ENCODE data around the gene SIM2. TPM values are rescaled to one million over a fixed set of nuclear protein-coding genes. Genes with fewer than 3 reads are reported as not detected.

Gene SIM2
- total RNA-seq, 1 donor from 2014 or later, result 3.1 TPM

DNA sequence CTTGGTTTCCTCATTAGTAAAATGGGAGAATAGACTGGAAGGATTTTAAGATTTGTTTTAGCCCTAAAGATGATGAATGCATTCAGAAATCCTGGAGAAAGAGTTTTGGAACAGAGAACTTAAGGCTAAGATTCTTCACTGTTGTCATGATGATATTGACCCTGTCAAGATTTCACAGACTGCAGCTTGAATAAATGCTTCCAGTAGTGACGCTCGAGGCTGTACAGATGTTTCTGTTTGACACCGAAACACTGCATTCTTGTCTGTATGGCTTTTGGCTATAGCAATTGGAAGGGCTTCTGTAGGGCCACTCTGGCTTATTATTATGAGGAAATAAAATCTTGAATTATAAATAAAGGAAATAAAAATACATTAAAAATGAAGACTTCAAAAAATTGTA is 25.7 kb downstream of the SIM2 start:
- no peaks in the 10 kb centered on the region for H3K9me3 ChIP-seq (ENCODE audit: control insufficient read depth in 3 of 3, low read length in 3 of 3)
- no peak overlapping the region for H3K27ac ChIP-seq (ENCODE audit: low read depth, low read length)
- H3K9ac ChIP-seq (ENCODE audit: low read depth in 1 of 3, low read length in 3 of 3), result no peak overlapping the region
- no peaks in the 10 kb centered on the region for H3K36me3 ChIP-seq (ENCODE audit: control insufficient read depth in 3 of 3, insufficient read depth in 3 of 3, low read length in 3 of 3)
- no peak overlapping the region for H3K4me3 ChIP-seq (ENCODE audit: low read length in 3 of 3)
- no peaks in the 10 kb centered on the region for H3K4me1 ChIP-seq (ENCODE audit: control insufficient read depth in 3 of 3, insufficient read depth in 3 of 3, low read length in 3 of 3)
- H3K27me3 ChIP-seq (ENCODE audit: control insufficient read depth in 3 of 3, insufficient read depth in 3 of 3, low read length in 3 of 3), result peaks cover 9 to 28% (median 11%) of the 10 kb centered on the region in 3 donors

DNA sequence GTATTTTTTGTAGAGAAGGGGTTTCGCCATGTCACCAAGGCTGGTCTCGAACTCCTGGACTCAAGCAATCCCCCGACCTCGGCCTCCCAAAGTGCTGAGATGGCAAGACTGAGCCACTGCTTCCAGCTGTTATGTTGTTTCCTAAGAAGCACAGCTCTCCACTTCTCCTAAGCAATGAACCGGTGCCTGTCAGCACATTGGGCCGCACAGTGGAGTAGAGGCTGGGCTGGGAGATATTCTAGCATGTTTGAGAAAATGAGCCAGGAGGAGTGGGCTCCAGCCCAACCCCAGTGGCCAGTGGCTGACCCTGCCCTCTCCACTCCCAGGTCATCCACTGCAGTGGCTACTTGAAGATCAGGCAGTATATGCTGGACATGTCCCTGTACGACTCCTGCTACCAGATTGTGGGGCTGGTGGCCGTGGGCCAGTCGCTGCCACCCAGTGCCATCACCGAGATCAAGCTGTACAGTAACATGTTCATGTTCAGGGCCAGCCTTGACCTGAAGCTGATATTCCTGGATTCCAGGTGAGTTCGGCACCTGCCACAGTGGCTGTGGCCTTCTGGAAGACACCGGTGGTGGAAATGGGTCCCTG is 27.0 kb downstream of the SIM2 start:
- H3K4me1 ChIP-seq (ENCODE audit: control insufficient read depth in 3 of 3, insufficient read depth in 3 of 3, low read length in 3 of 3), result no peaks in the 10 kb centered on the region
- peaks cover 11 to 34% (median 18%) of the 10 kb centered on the region in 3 donors for H3K27me3 ChIP-seq (ENCODE audit: control insufficient read depth in 3 of 3, insufficient read depth in 3 of 3, low read length in 3 of 3)
- no peak overlapping the region for H3K9ac ChIP-seq (ENCODE audit: low read depth in 1 of 3, low read length in 3 of 3)
- no peaks in the 10 kb centered on the region for H3K9me3 ChIP-seq (ENCODE audit: control insufficient read depth in 3 of 3, low read length in 3 of 3)
- H3K36me3 ChIP-seq (ENCODE audit: control insufficient read depth in 3 of 3, insufficient read depth in 3 of 3, low read length in 3 of 3), result no peaks in the 10 kb centered on the region
- H3K4me3 ChIP-seq (ENCODE audit: low read length in 3 of 3), result no peak overlapping the region
- H3K27ac ChIP-seq (ENCODE audit: low read depth, low read length), result no peak overlapping the region

DNA sequence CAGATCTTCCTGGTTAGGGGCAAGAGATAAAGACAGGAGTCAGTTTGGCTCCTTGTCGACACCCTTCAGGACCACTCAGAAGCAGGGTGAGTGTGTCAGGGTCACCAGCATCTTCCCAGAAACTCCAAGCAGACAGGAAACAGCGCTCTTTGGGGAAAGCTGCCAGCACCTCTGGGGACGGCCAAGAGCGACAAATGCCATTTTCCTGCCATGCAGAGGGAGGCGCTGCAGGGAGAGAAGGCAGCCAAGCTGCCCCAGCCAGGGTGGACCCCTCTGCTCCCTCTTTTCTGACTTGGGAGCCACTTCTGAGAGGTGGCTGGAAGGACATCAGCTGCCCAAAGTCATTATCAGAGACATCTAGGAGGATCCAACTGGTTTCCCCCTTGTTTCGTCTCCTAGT is 29.0 kb downstream of the SIM2 start:
- Histone ChIP-seq H3K4me1 (ENCODE audit: control insufficient read depth in 3 of 3, insufficient read depth in 3 of 3, low read length in 3 of 3) (no peaks in the 10 kb centered on the region), H3K9me3 (ENCODE audit: control insufficient read depth in 3 of 3, low read length in 3 of 3) (no peaks in the 10 kb centered on the region), H3K36me3 (ENCODE audit: control insufficient read depth in 3 of 3, insufficient read depth in 3 of 3, low read length in 3 of 3) (no peaks in the 10 kb centered on the region), H3K9ac (ENCODE audit: low read depth in 1 of 3, low read length in 3 of 3) (no peak overlapping the region), H3K27ac (ENCODE audit: low read depth, low read length) (no peak overlapping the region), H3K4me3 (ENCODE audit: low read length in 3 of 3) (no peak overlapping the region), H3K27me3 (ENCODE audit: control insufficient read depth in 3 of 3, insufficient read depth in 3 of 3, low read length in 3 of 3) (peaks cover 17 to 39% (median 29%) of the 10 kb centered on the region in 3 donors)

DNA sequence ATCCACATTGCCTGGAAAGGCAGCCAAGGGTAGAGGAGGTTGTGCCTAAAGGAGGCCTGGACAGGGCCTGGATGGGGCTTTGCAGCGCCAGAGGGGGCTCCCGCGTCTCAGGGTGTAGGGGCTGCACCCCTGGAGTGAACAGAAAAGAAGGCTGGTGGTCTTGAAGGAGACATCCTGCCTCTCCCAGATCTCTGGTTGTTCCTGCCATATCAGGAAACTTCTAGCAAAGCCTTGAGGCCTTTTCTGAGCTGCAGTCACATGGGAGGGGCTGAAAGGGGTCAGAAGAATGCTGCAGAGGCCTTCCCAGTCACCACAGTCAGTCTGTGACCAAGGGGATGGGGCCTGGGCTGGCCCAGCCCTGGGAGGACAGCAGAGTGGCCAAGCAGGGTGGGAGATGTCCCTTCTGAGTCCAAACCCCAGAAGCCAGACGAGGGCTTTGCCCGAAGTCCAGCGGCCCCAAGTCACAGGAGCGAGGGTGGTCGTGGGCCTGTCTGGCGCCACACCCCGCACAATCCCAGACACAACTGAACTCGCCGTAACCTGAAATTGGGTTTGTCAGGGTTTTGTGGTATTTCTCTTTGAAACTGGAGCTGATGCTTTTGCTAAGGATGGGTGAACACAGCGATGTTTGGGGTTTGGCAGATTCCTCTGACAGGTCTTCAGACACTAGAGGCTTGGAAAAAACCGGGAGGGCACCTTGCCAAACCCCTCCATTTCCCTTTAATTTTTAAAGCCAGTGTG is 29.6 kb downstream of the SIM2 start:
- Histone ChIP-seq H3K27me3 (ENCODE audit: control insufficient read depth in 3 of 3, insufficient read depth in 3 of 3, low read length in 3 of 3) (peaks cover 17 to 38% (median 30%) of the 10 kb centered on the region in 3 donors), H3K27ac (ENCODE audit: low read depth, low read length) (no peak overlapping the region), H3K9me3 (ENCODE audit: control insufficient read depth in 3 of 3, low read length in 3 of 3) (no peaks in the 10 kb centered on the region), H3K36me3 (ENCODE audit: control insufficient read depth in 3 of 3, insufficient read depth in 3 of 3, low read length in 3 of 3) (no peaks in the 10 kb centered on the region), H3K4me3 (ENCODE audit: low read length in 3 of 3) (no peak overlapping the region), H3K9ac (ENCODE audit: low read depth in 1 of 3, low read length in 3 of 3) (no peak overlapping the region), H3K4me1 (ENCODE audit: control insufficient read depth in 3 of 3, insufficient read depth in 3 of 3, low read length in 3 of 3) (no peaks in the 10 kb centered on the region)

DNA sequence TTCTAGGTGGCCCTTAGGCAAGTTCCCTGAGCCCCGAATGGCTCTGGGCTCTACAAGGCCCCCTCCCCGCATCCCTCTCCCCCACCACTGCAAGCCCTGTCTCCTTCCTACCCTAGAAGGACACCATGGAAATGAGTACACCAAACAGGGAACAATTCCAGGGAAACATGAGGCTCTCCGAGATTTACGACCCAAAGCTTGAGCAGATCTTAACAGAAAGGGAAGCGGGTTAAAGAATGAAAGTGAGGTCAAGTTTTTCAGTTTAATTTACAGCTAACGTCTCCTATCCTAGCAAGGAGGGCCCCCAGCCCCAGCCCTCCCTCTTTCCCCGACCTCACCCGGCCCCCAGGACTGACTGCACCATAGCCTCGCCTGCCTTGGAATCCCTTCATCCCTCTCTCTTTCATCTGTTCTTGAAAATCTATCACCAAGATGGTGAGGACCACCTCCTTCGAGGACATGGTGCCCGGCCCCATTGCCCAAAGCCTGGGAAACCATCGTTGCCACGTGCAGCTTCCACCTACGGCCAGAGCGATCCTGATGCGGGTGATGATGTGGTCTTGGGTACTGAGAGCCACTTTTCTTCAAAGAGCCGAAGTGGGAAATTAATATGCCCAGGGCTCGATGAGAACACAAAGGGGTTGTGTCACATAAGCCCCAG is 30.5 kb downstream of the SIM2 start:
- H3K9ac ChIP-seq (ENCODE audit: low read depth in 1 of 3, low read length in 3 of 3), result no peak overlapping the region
- H3K36me3 ChIP-seq (ENCODE audit: control insufficient read depth in 3 of 3, insufficient read depth in 3 of 3, low read length in 3 of 3), result no peaks in the 10 kb centered on the region
- no peak overlapping the region for H3K4me3 ChIP-seq (ENCODE audit: low read length in 3 of 3)
- H3K27ac ChIP-seq (ENCODE audit: low read depth, low read length), result no peak overlapping the region
- H3K9me3 ChIP-seq (ENCODE audit: control insufficient read depth in 3 of 3, low read length in 3 of 3), result no peaks in the 10 kb centered on the region
- H3K27me3 ChIP-seq (ENCODE audit: control insufficient read depth in 3 of 3, insufficient read depth in 3 of 3, low read length in 3 of 3), result peaks cover 18 to 42% (median 30%) of the 10 kb centered on the region in 3 donors
- H3K4me1 ChIP-seq (ENCODE audit: control insufficient read depth in 3 of 3, insufficient read depth in 3 of 3, low read length in 3 of 3), result no peaks in the 10 kb centered on the region

DNA sequence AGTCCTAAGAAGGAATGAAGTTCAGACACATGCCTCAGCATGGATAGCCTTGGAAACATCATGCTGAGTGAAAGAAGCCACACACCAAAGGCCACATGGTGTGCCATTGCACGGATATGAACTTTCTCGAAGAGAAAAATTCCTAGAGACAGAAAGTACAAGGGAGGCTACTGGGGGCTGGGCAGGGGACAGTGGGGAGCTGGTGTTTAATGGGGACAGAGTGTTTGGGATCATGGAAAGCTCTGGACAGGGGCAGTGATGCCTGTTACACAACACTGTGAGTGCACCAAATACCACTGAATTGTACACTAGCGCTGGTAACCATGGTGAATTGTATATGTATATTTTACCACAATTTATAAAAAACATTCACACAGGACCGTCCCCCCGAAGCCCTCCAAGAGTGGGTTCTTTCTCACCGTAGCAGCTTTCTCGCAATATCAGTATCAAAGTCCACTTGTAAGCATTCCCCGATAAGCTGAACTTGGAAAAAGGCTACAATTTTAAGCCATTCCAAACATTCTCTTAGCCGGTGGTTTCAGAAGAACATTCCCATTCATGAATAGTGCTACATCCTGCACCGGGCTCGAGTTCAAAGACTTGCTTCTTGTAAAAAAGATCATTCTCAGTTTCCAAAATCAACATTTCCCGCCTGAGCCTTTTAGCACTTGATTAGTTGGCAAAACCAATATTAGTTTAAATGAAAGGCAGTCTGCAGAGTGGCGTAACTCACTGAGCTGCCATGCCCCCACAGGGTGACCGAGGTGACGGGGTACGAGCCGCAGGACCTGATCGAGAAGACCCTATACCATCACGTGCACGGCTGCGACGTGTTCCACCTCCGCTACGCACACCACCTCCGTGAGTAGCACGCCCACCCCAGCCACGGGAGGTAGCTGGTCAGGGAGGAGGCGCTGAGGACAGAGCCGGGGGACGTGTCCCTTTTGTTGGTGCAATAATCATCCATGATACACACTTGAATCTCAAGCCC is 31.7 kb downstream of the SIM2 start:
- H3K27ac ChIP-seq (ENCODE audit: low read depth, low read length), result no peak overlapping the region
- H3K27me3 ChIP-seq (ENCODE audit: control insufficient read depth in 3 of 3, insufficient read depth in 3 of 3, low read length in 3 of 3), result peaks cover 28 to 51% (median 34%) of the 10 kb centered on the region in 3 donors
- H3K9ac ChIP-seq (ENCODE audit: low read depth in 1 of 3, low read length in 3 of 3), result no peak overlapping the region
- no peaks in the 10 kb centered on the region for H3K9me3 ChIP-seq (ENCODE audit: control insufficient read depth in 3 of 3, low read length in 3 of 3)
- no peaks in the 10 kb centered on the region for H3K36me3 ChIP-seq (ENCODE audit: control insufficient read depth in 3 of 3, insufficient read depth in 3 of 3, low read length in 3 of 3)
- H3K4me1 ChIP-seq (ENCODE audit: control insufficient read depth in 3 of 3, insufficient read depth in 3 of 3, low read length in 3 of 3), result no peaks in the 10 kb centered on the region
- H3K4me3 ChIP-seq (ENCODE audit: low read length in 3 of 3), result no peak overlapping the region

DNA sequence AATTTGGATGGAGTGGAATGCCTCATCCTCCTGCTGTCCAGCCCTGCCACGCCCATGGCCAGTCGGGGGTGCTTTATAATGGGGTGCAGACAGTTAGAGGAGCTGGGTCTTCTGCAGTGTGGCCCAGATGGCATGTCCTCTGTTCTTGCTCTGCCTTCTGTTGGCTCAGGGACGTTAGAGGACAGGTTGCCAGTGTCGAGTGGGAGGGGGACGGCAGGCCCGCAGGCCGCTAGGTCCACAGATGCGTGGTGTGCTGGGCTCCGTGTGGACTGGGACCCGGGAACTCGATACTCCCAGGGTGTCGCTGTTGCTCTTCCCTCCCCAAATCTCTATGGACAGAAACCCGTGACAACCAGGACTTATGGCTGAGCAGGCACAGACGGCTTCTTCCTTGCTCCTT is 33.3 kb downstream of the SIM2 start:
- peaks cover 34 to 58% (median 34%) of the 10 kb centered on the region in 3 donors for H3K27me3 ChIP-seq (ENCODE audit: control insufficient read depth in 3 of 3, insufficient read depth in 3 of 3, low read length in 3 of 3)
- H3K9ac ChIP-seq (ENCODE audit: low read depth in 1 of 3, low read length in 3 of 3), result no peak overlapping the region
- no peaks in the 10 kb centered on the region for H3K36me3 ChIP-seq (ENCODE audit: control insufficient read depth in 3 of 3, insufficient read depth in 3 of 3, low read length in 3 of 3)
- no peak overlapping the region for H3K4me3 ChIP-seq (ENCODE audit: low read length in 3 of 3)
- no peaks in the 10 kb centered on the region for H3K4me1 ChIP-seq (ENCODE audit: control insufficient read depth in 3 of 3, insufficient read depth in 3 of 3, low read length in 3 of 3)
- no peak overlapping the region for H3K27ac ChIP-seq (ENCODE audit: low read depth, low read length)
- H3K9me3 ChIP-seq (ENCODE audit: control insufficient read depth in 3 of 3, low read length in 3 of 3), result no peaks in the 10 kb centered on the region

DNA sequence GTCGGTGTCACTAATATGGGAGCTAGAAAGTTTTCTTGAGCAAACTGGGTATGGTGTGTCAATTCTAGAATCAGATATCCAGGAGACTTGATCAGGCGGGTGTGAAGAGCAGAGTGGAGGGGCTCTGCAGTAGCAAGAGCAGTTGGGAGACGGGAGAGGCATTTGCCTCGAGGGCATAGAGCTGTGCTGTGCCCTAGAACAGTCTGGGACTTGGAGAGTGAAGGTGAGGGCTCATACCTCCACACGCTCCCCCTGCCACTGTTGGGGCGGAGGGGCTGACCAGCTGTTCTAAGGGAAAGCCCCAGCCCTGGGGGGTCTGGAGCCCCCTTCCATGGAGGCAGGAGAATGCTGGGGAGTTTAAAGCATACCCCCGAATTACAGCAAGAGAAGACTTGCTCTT is 33.8 kb downstream of the SIM2 start:
- H3K27me3 ChIP-seq (ENCODE audit: control insufficient read depth in 3 of 3, insufficient read depth in 3 of 3, low read length in 3 of 3), result peaks cover 34 to 61% (median 34%) of the 10 kb centered on the region in 3 donors
- no peaks in the 10 kb centered on the region for H3K4me1 ChIP-seq (ENCODE audit: control insufficient read depth in 3 of 3, insufficient read depth in 3 of 3, low read length in 3 of 3)
- no peaks in the 10 kb centered on the region for H3K9me3 ChIP-seq (ENCODE audit: control insufficient read depth in 3 of 3, low read length in 3 of 3)
- no peak overlapping the region for H3K4me3 ChIP-seq (ENCODE audit: low read length in 3 of 3)
- H3K36me3 ChIP-seq (ENCODE audit: control insufficient read depth in 3 of 3, insufficient read depth in 3 of 3, low read length in 3 of 3), result no peaks in the 10 kb centered on the region
- H3K27ac ChIP-seq (ENCODE audit: low read depth, low read length), result no peak overlapping the region
- no peak overlapping the region for H3K9ac ChIP-seq (ENCODE audit: low read depth in 1 of 3, low read length in 3 of 3)

DNA sequence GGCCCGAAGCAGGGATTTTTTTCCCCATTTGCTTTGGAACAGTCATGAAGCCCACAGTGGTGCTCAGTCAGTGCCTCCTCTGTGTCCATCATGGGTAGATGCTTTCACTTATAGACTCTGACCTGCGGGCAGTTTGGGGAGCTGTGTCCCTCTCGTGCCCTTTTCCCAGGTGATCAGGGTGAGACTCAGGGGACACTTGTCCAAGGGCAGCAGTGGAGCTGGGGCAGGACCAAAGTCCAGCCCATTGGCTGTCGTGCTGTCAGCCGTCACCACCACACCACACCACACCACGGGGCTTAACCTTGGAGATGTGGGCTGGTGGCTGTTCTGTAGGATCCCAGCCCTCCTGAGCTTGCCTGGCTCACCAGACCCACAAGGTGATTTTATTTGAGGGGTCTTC is 34.9 kb downstream of the SIM2 start:
- Histone ChIP-seq H3K4me3 (ENCODE audit: low read length in 3 of 3) (no peak overlapping the region), H3K9me3 (ENCODE audit: control insufficient read depth in 3 of 3, low read length in 3 of 3) (no peaks in the 10 kb centered on the region), H3K27ac (ENCODE audit: low read depth, low read length) (no peak overlapping the region), H3K9ac (ENCODE audit: low read depth in 1 of 3, low read length in 3 of 3) (no peak overlapping the region), H3K4me1 (ENCODE audit: control insufficient read depth in 3 of 3, insufficient read depth in 3 of 3, low read length in 3 of 3) (no peaks in the 10 kb centered on the region), H3K27me3 (ENCODE audit: control insufficient read depth in 3 of 3, insufficient read depth in 3 of 3, low read length in 3 of 3) (peaks cover 32 to 62% (median 34%) of the 10 kb centered on the region in 3 donors), H3K36me3 (ENCODE audit: control insufficient read depth in 3 of 3, insufficient read depth in 3 of 3, low read length in 3 of 3) (no peaks in the 10 kb centered on the region)

Data from skeletal muscle tissue (tissue), 4 donors.